HG03039 (cell line): ENCODE measurements around the gene RCBTB2.
"Not testable (repeated sequence)": the region's sequence is repeated elsewhere in the genome, so short reads cannot be mapped to it uniquely, and the experiment has no call there.

Experiments
- ATAC-seq: cut with Tn5 transposase; IDR thresholded peaks from one replicate; pipeline ENCODE4 v1.9.1; 2021; ENCODE audit warnings: mild to moderate bottlenecking, moderate library complexity; ENCODE audit not compliant: unreplicated experiment

RCBTB2 gene

GRCh38 chr13:48532506-48533499, at the start of gene RCBTB2:
RCBTB2 (minus strand) TSS chr13:48533080; CDS start chr13:48521939, 11,141 bp downstream.
- peak; percentile 83 for ATAC-seq

GRCh38 chr13:48582084-48582483, 49.2 kb upstream of the RCBTB2 start:
- ATAC-seq, result no peak

DNA sequence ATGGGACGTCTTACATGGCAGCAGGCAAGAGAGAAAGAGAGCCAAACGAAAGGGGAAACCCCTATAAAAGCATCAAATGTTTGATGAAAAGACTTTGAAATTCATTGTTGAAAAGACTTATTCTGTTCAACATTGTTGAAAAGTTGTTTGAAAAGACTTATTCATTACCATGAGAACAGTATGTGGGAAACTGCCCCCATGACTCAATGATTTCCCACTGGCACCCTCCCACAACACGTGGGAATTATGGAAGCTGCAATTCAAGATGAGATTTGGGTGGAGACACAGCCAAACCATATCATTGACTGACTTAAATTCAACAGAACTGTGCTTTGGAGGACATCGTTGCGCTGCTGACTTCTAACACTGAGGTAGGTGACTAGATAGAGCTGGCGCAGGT, 48.0 kb upstream of the RCBTB2 start:
- ATAC-seq, result no peak

DNA sequence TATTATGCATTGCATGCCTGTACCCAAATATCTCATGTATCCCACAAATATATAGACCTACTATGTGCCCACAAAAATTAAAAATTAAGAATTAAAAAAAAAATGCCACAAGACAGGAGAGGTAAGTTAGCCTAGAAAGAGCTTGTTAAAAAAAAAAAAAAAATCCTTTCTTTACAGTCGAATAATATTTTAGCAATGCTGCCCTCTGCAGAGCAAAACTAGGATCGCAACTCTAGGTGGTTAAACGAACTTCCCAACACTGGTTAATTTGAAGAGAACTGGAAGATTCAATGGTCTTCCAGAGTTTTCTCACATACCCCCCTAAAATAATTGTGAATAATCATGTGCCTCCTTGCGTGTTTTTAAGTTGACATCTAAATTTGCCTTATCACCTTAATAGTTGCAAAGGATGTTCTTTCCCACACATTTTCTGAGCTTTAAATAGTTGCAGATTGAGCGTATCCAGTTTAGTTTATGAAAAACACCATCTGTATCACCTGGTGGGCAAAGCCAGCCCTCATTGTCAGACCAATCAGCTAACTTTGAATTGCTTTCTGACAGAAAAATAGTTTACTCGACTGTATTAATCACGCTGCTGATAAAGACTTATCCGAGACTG, 47.4 kb upstream of the RCBTB2 start:
- no peak for ATAC-seq

GRCh38 chr13:48579919-48580180, 47.0 kb upstream of the RCBTB2 start:
- not testable (repeated sequence) for ATAC-seq

- ATAC-seq, result peak; percentile 78
These were observed 46.5 kb upstream of the RCBTB2 start for GRCh38 chr13:48579165-48579918.

- peak; percentile 44 for ATAC-seq
These were observed 45.8 kb upstream of the RCBTB2 start for GRCh38 chr13:48578516-48579164.

DNA sequence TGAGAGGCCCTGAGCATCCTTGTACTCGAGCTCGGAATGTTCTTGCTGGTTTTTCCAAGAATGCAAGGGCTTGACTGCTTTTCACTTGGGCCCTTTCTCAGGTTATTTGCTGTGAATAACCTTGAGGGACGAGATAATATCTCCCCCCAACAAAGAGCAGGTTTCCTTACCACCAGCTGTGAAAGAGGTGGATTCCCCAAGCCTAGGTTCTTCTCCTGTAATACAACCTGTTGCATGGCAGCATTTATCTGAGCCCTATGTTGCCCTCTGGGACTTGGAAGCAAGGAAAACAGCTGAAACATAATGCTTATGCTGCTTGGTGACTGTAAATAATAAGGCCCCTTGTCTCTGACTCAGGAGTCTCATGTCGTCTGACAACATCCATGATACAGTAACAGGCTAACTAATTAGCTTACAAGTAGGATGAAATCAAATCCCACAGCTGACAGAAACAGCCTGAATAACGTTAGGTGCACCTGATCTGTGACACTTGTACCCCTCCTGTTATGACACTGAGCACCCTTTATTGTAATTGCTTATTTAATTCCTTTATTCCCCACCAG, 43.6 kb upstream of the RCBTB2 start:
- no peak for ATAC-seq

DNA sequence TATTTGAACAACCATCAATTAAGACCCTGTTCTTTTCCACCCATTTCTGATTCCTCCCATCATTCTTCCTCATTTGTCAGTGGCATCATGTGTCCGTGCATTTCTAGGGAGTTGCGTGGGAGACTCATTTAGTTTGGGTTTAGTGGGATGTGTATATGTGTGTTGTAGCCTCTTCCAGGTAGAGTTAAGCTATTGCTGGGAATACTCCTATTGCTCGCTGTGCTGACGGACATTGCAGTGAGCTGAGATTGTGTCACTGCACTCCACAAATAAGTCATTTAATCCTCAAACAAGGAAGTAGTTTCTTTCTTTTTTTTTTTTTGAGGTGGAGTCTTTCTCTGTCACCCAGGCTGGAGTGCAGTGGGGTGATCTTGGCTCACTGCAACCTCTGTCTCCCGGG, 42.2 kb upstream of the RCBTB2 start:
- ATAC-seq, result no peak

- ATAC-seq, result no peak
These were observed 41.3 kb upstream of the RCBTB2 start for GRCh38 chr13:48574041-48574796.

DNA sequence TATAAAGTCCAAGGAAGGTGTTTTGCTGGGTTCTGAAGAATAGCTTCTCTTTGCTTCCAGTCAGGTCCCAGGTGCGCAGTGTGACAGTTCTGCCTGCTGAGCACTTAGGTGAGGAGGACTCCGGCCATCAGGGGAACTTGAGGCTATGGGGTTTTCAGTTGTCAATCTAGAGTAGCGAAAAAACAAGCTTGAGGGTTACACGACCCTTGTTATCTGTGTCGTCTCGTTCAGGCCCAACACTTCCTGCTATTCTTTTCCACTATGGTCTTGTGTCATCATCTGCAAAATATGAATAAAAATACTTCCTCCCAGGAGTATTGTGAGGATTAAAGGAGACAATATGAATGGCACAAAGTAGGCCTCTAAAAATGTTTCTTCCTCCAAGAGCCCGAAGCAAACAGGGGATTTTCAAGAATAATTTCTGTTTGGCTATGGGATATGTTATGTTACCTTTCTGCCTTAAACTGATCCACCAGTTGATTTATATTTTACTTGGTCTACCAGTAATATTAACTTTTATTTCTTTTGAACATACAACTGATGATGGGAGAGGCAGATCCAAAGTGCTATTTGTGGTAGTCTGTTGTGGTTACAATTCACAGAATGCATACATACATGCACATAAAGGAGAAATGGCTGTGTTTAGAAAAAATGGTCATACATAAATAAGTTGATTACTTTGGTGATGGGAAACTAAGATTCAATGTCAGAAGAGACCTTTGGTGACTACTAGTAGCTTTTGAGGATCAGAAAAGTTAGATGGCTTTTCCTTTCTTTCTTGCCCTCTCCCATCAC, 40.5 kb upstream of the RCBTB2 start:
- no peak for ATAC-seq

DNA sequence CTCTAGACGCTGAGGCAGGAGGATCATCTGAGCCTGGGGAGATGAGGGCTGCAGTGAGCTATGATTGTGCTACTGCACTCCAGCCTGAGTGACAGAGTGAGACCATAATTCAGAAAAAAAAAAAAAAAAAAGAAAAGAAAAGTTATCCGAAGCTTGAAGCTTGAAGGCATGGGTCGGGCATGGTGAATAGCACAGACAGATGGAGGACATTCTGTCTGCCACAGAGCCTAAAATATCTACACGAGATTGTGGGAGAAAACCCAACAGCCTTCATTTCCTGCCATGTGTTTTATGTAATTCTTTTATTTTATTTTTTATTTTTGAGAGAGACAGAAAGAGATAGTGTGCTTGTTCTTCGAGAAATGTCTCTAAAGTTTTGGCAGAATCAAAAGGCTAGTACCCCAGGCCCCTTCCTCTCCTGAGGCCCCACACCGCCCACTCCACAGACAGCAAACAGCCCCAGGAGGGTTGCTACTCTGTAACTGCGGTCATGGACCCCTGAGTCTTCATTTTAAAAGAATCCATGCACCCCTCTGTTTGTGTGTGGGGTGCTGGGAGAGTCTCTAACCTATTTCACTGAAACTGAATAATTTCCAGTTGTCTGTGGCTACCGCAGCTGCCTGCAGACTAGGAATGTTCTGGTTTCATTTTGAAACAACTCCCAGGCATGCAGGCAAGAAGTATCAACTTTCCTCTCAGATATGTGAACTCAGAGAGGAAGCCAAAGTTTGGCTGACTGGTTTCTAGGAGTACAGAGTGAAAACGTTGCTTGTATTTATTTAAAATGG, 38.4 kb upstream of the RCBTB2 start:
- no peak for ATAC-seq

DNA sequence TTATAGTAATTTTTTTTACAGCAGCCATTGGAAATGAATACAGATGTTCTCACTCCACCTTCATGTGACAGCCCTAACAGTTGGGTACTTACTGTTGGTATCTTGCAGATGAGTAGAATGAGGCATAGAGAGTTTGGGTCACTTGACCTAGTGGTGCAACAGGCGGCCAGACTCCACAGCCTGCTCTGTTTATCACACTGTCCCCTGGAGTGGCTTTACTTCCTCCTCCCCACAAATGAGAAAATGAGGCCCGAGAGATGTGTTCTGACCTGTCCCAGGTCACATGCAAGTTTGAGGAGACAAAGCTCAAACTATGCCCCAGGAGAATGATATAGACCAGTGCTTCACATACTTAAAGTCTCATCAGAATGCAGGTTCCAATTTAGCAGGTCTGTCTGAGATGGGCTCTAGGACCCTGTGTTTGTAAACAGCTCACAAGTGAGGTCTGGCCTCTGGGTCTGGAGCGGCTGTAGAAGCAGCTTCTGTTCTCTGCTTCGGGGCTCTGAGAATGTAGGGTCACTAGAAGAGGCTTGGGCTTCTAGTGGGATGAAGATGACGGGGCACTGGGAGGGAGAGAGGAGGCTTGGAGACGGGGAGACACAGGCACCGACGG, 37.4 kb upstream of the RCBTB2 start:
- no peak for ATAC-seq

GRCh38 chr13:48569104-48569666, 36.3 kb upstream of the RCBTB2 start:
- no peak for ATAC-seq

DNA sequence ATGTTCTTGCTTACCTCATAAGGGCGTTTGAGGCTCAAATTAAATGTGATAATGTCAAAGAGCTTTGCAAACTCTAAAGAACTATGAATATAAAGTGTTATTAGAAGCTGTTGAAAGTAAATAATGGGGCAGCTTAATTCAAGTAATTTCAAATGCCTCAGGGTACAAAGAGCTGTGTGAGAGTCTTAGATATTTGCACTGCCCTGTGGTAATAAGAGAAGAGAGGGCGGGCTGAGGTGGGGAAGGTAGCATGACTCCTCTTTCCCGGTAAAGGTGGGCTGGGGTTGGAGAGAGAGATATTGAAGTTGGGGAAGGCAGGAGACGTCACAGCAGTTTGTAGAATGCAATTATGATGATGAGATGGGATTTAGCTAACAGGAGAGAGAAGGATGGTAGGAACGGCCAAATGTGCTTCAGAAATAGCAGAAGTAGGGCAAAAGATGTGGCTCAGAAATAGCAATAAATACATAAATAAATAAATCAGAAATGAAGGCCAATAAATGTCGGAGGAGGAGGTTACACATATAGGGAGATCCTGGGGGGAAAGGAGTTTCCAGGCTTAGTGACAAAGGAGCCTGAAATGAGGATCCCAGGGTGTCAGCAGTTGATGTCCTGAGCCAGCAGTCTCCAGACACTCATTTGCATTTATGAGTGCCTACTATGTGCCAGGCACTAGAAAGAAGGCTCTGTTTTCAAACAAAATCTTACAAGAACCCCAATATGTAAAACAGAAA, 35.7 kb upstream of the RCBTB2 start:
- no peak for ATAC-seq

- no peak for ATAC-seq
These were observed 34.9 kb upstream of the RCBTB2 start for GRCh38 chr13:48567515-48568369.
